K562 (cell line): ENCODE results near the gene SP2. TPM values are rescaled to one million over a fixed set of nuclear protein-coding genes. Genes with fewer than 3 reads are reported as not detected.

ENCODE experiments used
- ATAC-seq: fragments of 200-7000 bp; cut with Tn5 transposase; 3 replicates; pipeline ENCODE4 v1.9.1; 2020; ENCODE audit warnings: moderate library complexity
- BruUV-seq: library from RNA; stranded (reverse); fragments of 400-500 nt; replicated peaks from 2 replicates; lab custom pipeline; 2021; lab: Mats Ljungman, UMichigan
- CTCF ChIA-PET: fragments of 300-600 bp; formaldehyde crosslinking; extraction: SDS; loops from one replicate; lab custom pipeline; 2021; ENCODE audit warnings: low intra/inter-chr PET ratio; lab: Yijun Ruan, JAX
- POLR2A ChIA-PET: fragments of 300-600, 350-650 bp; sonication (Branson Sonifier 250); formaldehyde crosslinking; extraction: SDS; loops from one replicate; lab custom pipeline; 2021; ENCODE audit warnings: antibody characterized with exemption, inconsistent platforms; lab: Yijun Ruan, JAX
- DNase-seq, 4 experiments: peaks; one replicate each; pipeline versions ENCODE4 v3.0.0 to v3.0.0-alpha.2; 2011 to 2018; ENCODE audit warnings: low spot score in 3 of 4, mixed read lengths in 3 of 4; ENCODE audit errors: extremely low read depth in 1 of 4
- FAIRE-seq: peaks from 2 replicates; lab custom pipeline; 2011; peaks lifted over from hg19 to GRCh38; lab: Jason Lieb, UNC
- H2AFZ ChIP-seq: 2 replicates; pipeline ENCODE4 v1.6.0; 2011; ENCODE audit warnings: low read depth, low read length, control low read depth, inconsistent platforms
- H3K27ac ChIP-seq: fragments of 200-600 bp; 3 replicates; pipeline ENCODE4 v1.8.0; 2011; ENCODE audit warnings: low read depth, mild to moderate bottlenecking, control low read depth, inconsistent platforms, low read length, moderate library complexity, mixed read lengths; ENCODE audit errors: extremely low read depth
- H3K27me3 ChIP-seq, 2 experiments: fragments of 300-600 bp in 1 of 2; 2 replicates in 1 of 2; 3 replicates in 1 of 2; pipeline versions ENCODE4 v1.6.0 to v1.8.0; 2011; ENCODE audit warnings: inconsistent platforms in 2 of 2, low read length in 2 of 2, mild to moderate bottlenecking in 1 of 2, mixed read lengths in 1 of 2, moderate library complexity in 1 of 2; ENCODE audit not compliant: control insufficient read depth in 2 of 2, insufficient read depth in 2 of 2
- H3K36me3 ChIP-seq: fragments of 300-600 bp; 3 replicates; pipeline ENCODE4 v1.8.0; 2011; ENCODE audit warnings: mild to moderate bottlenecking, low read length, inconsistent platforms; ENCODE audit not compliant: control insufficient read depth, insufficient read depth
- H3K4me1 ChIP-seq, 2 experiments: fragments of 200-600 bp in 1 of 2; replicated peaks in 1 of 2; 2 replicates in 1 of 2; 3 replicates in 1 of 2; pipeline versions ENCODE4 v1.5.1 to v1.8.0; 2011; ENCODE audit warnings: inconsistent platforms in 2 of 2, low read length in 2 of 2, mild to moderate bottlenecking in 1 of 2, mixed read lengths in 1 of 2, moderate library complexity in 1 of 2; ENCODE audit not compliant: control insufficient read depth in 2 of 2, insufficient read depth in 2 of 2
- H3K4me2 ChIP-seq: 2 replicates; pipeline ENCODE4 v1.6.1; 2011; ENCODE audit warnings: low read length, control low read depth, inconsistent platforms, mixed read lengths; ENCODE audit not compliant: insufficient read depth
- H3K4me3 ChIP-seq: fragments of 200-600 bp; sonication (generic), shearing (Covaris generic); 2 replicates; pipeline ENCODE4 v1.5.1; 2016; ENCODE audit warnings: control low read depth, inconsistent platforms
- H3K79me2 ChIP-seq: fragments of 200-600 bp; 3 replicates; pipeline ENCODE4 v1.8.0; 2011; ENCODE audit warnings: low read length, inconsistent platforms; ENCODE audit not compliant: control insufficient read depth, insufficient read depth
- H3K9ac ChIP-seq, 2 experiments: 2 replicates each; pipeline versions ENCODE4 v1.6.0 to v1.6.1; 2011; ENCODE audit warnings: low read depth in 2 of 2, low read length in 2 of 2, control low read depth in 1 of 2, inconsistent platforms in 1 of 2, mild to moderate bottlenecking in 1 of 2, mixed read lengths in 1 of 2; ENCODE audit not compliant: insufficient read depth in 1 of 2
- H3K9me1 ChIP-seq: one replicate; pipeline ENCODE4 v1.6.0; 2011; ENCODE audit warnings: inconsistent platforms, mild to moderate bottlenecking, low read length, moderate library complexity; ENCODE audit not compliant: control insufficient read depth, insufficient read depth
- H3K9me3 ChIP-seq: replicated peaks from 2 replicates; pipeline ENCODE4 v1.5.1; 2011; ENCODE audit warnings: low read depth, low read length, inconsistent platforms; ENCODE audit not compliant: control insufficient read depth, insufficient read depth
- H4K20me1 ChIP-seq: replicated peaks from 2 replicates; pipeline ENCODE4 v1.6.1; 2011; ENCODE audit warnings: low read length, inconsistent platforms, mixed read lengths; ENCODE audit not compliant: control insufficient read depth, insufficient read depth
- BHLHE40 ChIP-seq: IDR thresholded peaks from 2 replicates; pipeline ENCODE4 v1.6.1; 2011; ENCODE audit warnings: low read length, improper control_type of control experiment
- EGR1 ChIP-seq: fragments of 450-650 bp; conservative IDR thresholded peaks from 2 replicates; pipeline ENCODE4 v1.6.1; 2017; ENCODE audit warnings: mild to moderate bottlenecking
- EHMT2 ChIP-seq: fragments of 450-650 bp; IDR thresholded peaks from 2 replicates; pipeline ENCODE4 v1.6.1; 2018; ENCODE audit warnings: antibody characterized with exemption
- HEY1 ChIP-seq: fragments of 250-450 bp; sonication (Bioruptor Pico); IDR thresholded peaks from 2 replicates; pipeline ENCODE4 v1.5.0; 2020; ENCODE audit warnings: mild to moderate bottlenecking, moderate library complexity, borderline replicate concordance
- KDM4B ChIP-seq, 2 experiments: fragments of 450-650 bp in 1 of 2; sonication (generic) in 1 of 2; IDR thresholded peaks; 2 replicates each; pipeline ENCODE4 v1.6.1; 2016 to 2017; ENCODE audit warnings: borderline replicate concordance in 2 of 2, antibody characterized with exemption in 1 of 2, low read depth in 1 of 2, mild to moderate bottlenecking in 1 of 2
- PHB ChIP-seq: fragments of 250-450 bp; sonication (Bioruptor Pico); IDR thresholded peaks from 2 replicates; pipeline ENCODE4 v1.5.0; 2021
- SMC3 ChIP-seq: conservative IDR thresholded peaks from 2 replicates; pipeline ENCODE4 v1.6.1; 2011; ENCODE audit warnings: low read depth, low read length, improper control_type of control experiment; ENCODE audit not compliant: insufficient read depth
- WGBS: fragments of 100-300 bp; shearing (Covaris generic); methylation state at CpG from one replicate; pipeline ENCODE4 v1.1.6; 2016; ENCODE audit warnings: low coverage, mixed read lengths; ENCODE audit not compliant: insufficient coverage; ENCODE audit errors: missing lambda C conversion rate; 5-methylcytosine and 5-hydroxymethylcytosine counted together
- in situ Hi-C: fragments of 300-500 bp; cut with MboI; formaldehyde crosslinking; loops from 4 replicates; pipeline ENCODE4 v1.15.0; 2018; ENCODE audit warnings: inconsistent platforms, mixed read lengths
- intact Hi-C: fragments of 100-400 bp; cut with micrococcal nuclease; formaldehyde crosslinking; loops from 2 replicates; pipeline ENCODE4 v1.14.2; 2022
- polyA plus RNA-seq, 8 experiments: library from polyadenylated mRNA; depleted of rRNA in 4 of 8; stranded (reverse) in 5 of 8; unstranded in 3 of 8; fragments of >200 nt; fragmentation: Nextera tagmentation in 2 of 8; fragmentation: Illumina TruSeq in 1 of 8; extraction: Ambion mirVana in 2 of 8; extraction: Trizol in 1 of 8; gene quantifications; 2 replicates each; pipeline versions ENCODE4 v1.2.1 to v1.2.3, GENCODE V29; 2011 to 2014; ENCODE audit warnings: inconsistent platforms in 1 of 8, missing spikeins in 1 of 8
- total RNA-seq, 7 experiments: library from RNA; depleted of rRNA in 6 of 7; stranded (reverse); fragments of >200 nt in 6 of 7; fragmentation: Illumina TruSeq in 2 of 7; extraction: Trizol in 2 of 7; gene quantifications; 2 replicates each; pipeline versions ENCODE4 v1.2.1 to v1.2.3, GENCODE V29; 2011 to 2021; ENCODE audit warnings: low replicate concordance in 1 of 7
- TF ChIP-seq, protein P1 (sequence below): fragments of 450-650 bp; IDR thresholded peaks from 2 replicates; pipeline ENCODE4 v1.6.1; 2018; ENCODE audit not compliant: partially characterized antibody
- TF ChIP-seq, protein P2 (sequence below): fragments of 250-450 bp; sonication (Bioruptor Pico); IDR thresholded peaks from 2 replicates; pipeline ENCODE4 v1.4.0; 2020; ENCODE audit warnings: mild to moderate bottlenecking, moderate library complexity, borderline replicate concordance
- TF ChIP-seq, protein P3 (sequence below): fragments of 200-400 bp; formaldehyde crosslinking; IDR thresholded peaks from 2 replicates; pipeline ENCODE4 v1.6.1; 2017; ENCODE audit warnings: mild to moderate bottlenecking, low read depth, low read length, moderate library complexity

The SP2 gene
- total and polyA plus RNA-seq, 9 of the 15 experiments (the other 6 are each of a cell fraction or from before 2014, with no cell fraction given) = 0.77 to 22.3 (median 2.3) TPM

DNA sequence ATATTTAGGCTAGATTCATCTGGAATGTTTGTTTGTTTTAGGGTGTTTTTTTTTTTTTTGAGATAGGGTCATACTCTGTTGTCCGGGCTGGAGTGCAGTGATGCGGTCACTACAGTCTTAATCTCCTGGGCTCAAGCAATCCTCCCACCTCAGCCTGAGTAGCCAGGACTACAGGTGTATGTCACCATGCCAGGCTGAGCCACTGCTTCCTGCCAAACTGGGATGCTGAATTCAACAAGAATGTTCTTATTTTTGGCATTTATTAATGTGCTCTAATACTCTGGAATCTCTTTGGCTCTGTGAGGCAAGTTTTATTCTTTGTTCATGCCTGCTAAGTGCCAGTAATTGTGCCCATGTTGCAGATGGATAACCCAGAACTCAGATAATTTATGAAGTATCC lies 21.5 kb downstream of the SP2 start:
- no peak for ATAC-seq
- TF ChIP-seq PHB (CRISPR knock-in tag) = no peak
- TF ChIP-seq, protein P1, sequence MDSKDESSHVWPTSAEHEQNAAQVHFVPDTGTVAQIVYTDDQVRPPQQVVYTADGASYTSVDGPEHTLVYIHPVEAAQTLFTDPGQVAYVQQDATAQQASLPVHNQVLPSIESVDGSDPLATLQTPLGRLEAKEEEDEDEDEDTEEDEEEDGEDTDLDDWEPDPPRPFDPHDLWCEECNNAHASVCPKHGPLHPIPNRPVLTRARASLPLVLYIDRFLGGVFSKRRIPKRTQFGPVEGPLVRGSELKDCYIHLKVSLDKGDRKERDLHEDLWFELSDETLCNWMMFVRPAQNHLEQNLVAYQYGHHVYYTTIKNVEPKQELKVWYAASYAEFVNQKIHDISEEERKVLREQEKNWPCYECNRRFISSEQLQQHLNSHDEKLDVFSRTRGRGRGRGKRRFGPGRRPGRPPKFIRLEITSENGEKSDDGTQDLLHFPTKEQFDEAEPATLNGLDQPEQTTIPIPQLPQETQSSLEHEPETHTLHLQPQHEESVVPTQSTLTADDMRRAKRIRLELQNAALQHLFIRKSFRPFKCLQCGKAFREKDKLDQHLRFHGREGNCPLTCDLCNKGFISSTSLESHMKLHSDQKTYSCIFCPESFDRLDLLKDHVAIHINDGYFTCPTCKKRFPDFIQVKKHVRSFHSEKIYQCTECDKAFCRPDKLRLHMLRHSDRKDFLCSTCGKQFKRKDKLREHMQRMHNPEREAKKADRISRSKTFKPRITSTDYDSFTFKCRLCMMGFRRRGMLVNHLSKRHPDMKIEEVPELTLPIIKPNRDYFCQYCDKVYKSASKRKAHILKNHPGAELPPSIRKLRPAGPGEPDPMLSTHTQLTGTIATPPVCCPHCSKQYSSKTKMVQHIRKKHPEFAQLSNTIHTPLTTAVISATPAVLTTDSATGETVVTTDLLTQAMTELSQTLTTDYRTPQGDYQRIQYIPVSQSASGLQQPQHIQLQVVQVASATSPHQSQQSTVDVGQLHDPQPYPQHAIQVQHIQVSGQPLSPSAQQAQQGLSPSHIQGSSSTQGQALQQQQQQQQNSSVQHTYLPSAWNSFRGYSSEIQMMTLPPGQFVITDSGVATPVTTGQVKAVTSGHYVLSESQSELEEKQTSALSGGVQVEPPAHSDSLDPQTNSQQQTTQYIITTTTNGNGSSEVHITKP = no peak
- TF ChIP-seq, protein P2, sequence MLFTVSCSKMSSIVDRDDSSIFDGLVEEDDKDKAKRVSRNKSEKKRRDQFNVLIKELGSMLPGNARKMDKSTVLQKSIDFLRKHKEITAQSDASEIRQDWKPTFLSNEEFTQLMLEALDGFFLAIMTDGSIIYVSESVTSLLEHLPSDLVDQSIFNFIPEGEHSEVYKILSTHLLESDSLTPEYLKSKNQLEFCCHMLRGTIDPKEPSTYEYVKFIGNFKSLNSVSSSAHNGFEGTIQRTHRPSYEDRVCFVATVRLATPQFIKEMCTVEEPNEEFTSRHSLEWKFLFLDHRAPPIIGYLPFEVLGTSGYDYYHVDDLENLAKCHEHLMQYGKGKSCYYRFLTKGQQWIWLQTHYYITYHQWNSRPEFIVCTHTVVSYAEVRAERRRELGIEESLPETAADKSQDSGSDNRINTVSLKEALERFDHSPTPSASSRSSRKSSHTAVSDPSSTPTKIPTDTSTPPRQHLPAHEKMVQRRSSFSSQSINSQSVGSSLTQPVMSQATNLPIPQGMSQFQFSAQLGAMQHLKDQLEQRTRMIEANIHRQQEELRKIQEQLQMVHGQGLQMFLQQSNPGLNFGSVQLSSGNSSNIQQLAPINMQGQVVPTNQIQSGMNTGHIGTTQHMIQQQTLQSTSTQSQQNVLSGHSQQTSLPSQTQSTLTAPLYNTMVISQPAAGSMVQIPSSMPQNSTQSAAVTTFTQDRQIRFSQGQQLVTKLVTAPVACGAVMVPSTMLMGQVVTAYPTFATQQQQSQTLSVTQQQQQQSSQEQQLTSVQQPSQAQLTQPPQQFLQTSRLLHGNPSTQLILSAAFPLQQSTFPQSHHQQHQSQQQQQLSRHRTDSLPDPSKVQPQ (CRISPR knock-in tag) = no peak
- TF ChIP-seq SMC3 = no peak
- no peak for TF ChIP-seq KDM4B (IDR thresholded peaks at IDR 0.05; ENCODE audit: borderline replicate concordance in 2 of 2, low read depth in 1 of 2)
- TF ChIP-seq EHMT2 = no peak
- TF ChIP-seq, protein P3, sequence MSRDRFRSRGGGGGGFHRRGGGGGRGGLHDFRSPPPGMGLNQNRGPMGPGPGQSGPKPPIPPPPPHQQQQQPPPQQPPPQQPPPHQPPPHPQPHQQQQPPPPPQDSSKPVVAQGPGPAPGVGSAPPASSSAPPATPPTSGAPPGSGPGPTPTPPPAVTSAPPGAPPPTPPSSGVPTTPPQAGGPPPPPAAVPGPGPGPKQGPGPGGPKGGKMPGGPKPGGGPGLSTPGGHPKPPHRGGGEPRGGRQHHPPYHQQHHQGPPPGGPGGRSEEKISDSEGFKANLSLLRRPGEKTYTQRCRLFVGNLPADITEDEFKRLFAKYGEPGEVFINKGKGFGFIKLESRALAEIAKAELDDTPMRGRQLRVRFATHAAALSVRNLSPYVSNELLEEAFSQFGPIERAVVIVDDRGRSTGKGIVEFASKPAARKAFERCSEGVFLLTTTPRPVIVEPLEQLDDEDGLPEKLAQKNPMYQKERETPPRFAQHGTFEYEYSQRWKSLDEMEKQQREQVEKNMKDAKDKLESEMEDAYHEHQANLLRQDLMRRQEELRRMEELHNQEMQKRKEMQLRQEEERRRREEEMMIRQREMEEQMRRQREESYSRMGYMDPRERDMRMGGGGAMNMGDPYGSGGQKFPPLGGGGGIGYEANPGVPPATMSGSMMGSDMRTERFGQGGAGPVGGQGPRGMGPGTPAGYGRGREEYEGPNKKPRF = no peak
- no peak for TF ChIP-seq BHLHE40
- TF ChIP-seq HEY1 (CRISPR knock-in tag) = no peak
- TF ChIP-seq EGR1 = no peak
- ChIA-PET POLR2A (no interaction called here), CTCF (no interaction called here)
- 64% methylated on average over 2 of the region's 2 CpGs for WGBS
- H4K20me1 ChIP-seq = no peaks in the 10 kb centered on the region
- H3K79me2 ChIP-seq = no peaks in the 10 kb centered on the region
- no peak overlapping the region for H3K27ac ChIP-seq
- H3K36me3 ChIP-seq = peaks cover 22% of the 10 kb centered on the region; the same call in 2 of the 3 replicates
- H3K4me3 ChIP-seq = no peak overlapping the region
- H3K4me1 ChIP-seq = no peaks in the 10 kb centered on the region
- FAIRE-seq = peak; percentile 26
- no peak for DNase-seq
- H3K9me3 ChIP-seq = no peaks in the 10 kb centered on the region
- peaks cover 3% of the 10 kb centered on the region for H3K9me1 ChIP-seq
- H3K27me3 ChIP-seq = no peaks in the 10 kb centered on the region
- H3K9ac ChIP-seq = no peak overlapping the region
- H3K4me2 ChIP-seq = no peak overlapping the region
- in situ Hi-C loops = no loop called here
- H2AFZ ChIP-seq = no peak overlapping the region
- intact Hi-C loops = no loop called here
- BruUV-seq = no TSS peak
